Lower lobe of right lung (tissue), 2 donors: ENCODE results near the gene C1orf105. TPM values are rescaled to one million over a fixed set of nuclear protein-coding genes. Genes with fewer than 3 reads are reported as not detected.

ENCODE experiments used
- ATAC-seq, 2 donors: fragments of 200-7000 bp; cut with Tn5 transposase; one replicate each; pipeline ENCODE4 v1.9.1; 2020 to 2022; ENCODE audit warnings: mild to moderate bottlenecking in 2 of 2, moderate library complexity in 2 of 2
- DNase-seq: peaks from one replicate; pipeline ENCODE4 v3.0.0-alpha.2; 2020
- H3K27ac ChIP-seq: fragments of 200-600 bp; one replicate; pipeline ENCODE4 v1.8.0; 2022
- H3K27me3 ChIP-seq: fragments of 200-600 bp; one replicate; pipeline ENCODE4 v1.8.0; 2022; ENCODE audit warnings: low read depth
- H3K36me3 ChIP-seq: fragments of 200-600 bp; one replicate; pipeline ENCODE4 v1.8.0; 2022; ENCODE audit warnings: mild to moderate bottlenecking
- H3K4me1 ChIP-seq: fragments of 200-600 bp; one replicate; pipeline ENCODE4 v1.8.0; 2022
- H3K4me3 ChIP-seq: fragments of 200-600 bp; one replicate; pipeline ENCODE4 v1.8.0; 2022; ENCODE audit warnings: mild to moderate bottlenecking
- H3K9me3 ChIP-seq: fragments of 200-600 bp; one replicate; pipeline ENCODE4 v1.8.0; 2022
- CTCF ChIP-seq: fragments of 200-600 bp; IDR thresholded peaks from one replicate; pipeline ENCODE4 v1.8.0; 2022; ENCODE audit warnings: antibody characterized with exemption, mild to moderate bottlenecking
- intact Hi-C: fragments of 100-400 bp; cut with DNase I; formaldehyde crosslinking; loops from one replicate; pipeline ENCODE4 v1.11.0; 2022
- total RNA-seq: library from RNA; stranded (reverse); fragmentation: NEBNext Ultra II Directional; extraction: Animal tissue kit (Norgen Biotek cat#: 25700); gene quantifications from one replicate; pipeline ENCODE4 v1.2.1, GENCODE V29; 2021
- donor health status: DM: no; HTN: yes; CAD: no; lungs with severe emphysema.

Gene C1orf105
- total RNA-seq, 1 donor from 2014 or later: not detected

DNA sequence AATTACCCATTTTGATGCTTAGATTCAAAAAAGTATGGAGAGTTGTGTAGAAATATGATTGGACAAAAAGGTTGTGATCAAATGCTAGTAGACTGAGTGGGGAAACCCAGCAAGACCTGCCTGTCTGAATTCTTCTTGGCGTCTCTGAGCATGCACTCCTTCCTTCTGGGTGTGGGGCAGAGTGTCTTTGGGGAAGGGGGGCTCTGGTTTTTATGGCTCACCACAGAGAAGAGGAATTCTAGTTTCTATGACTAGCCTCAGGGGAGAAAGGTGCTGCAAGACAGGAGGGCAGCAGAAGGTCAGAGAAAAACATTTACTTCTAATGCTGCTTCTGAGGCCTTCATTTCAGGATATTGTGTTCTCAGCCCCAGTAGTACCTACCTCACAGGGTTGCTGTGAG is 57.3 kb downstream of the C1orf105 start:
- no peak overlapping the region for H3K4me3 ChIP-seq
- H3K36me3 ChIP-seq: no peaks in the 10 kb centered on the region
- intact Hi-C loops: no loop called here
- H3K9me3 ChIP-seq: no peaks in the 10 kb centered on the region
- H3K4me1 ChIP-seq: peaks cover 7% of the 10 kb centered on the region
- no peak for TF ChIP-seq CTCF
- DNase-seq: no peak
- no peaks in the 10 kb centered on the region for H3K27me3 ChIP-seq
- H3K27ac ChIP-seq: no peak overlapping the region
- no peak for ATAC-seq

DNA sequence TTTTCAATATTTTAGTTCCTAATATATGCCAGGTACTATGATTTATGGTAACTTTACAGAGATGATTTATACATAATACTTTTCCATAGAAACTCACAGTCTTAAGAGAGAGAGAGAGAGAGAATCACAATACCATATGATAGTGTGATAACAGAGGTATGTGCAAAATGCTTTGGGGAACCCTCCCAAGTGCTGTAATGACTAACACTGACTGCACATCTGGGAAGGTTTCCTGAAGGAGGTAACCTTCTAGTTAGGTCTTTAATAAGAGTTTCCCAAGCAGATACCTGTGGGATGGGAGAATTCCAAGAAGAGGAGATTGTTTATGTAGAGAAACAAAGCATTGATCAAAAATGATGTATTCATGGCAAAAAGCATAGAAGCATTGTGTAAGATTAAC is 58.0 kb downstream of the C1orf105 start:
- no peak for TF ChIP-seq CTCF
- ATAC-seq (no peak), DNase-seq (no peak)
- H3K4me3 ChIP-seq: no peak overlapping the region
- no peak overlapping the region for H3K27ac ChIP-seq
- no peaks in the 10 kb centered on the region for H3K9me3 ChIP-seq
- intact Hi-C loops: no loop called here
- no peaks in the 10 kb centered on the region for H3K27me3 ChIP-seq
- peaks cover 4% of the 10 kb centered on the region for H3K4me1 ChIP-seq
- no peaks in the 10 kb centered on the region for H3K36me3 ChIP-seq

GRCh38 chr1:172480431-172480830 is 59.9 kb downstream of the C1orf105 start:
- no peaks in the 10 kb centered on the region for H3K4me1 ChIP-seq
- H3K9me3 ChIP-seq: no peaks in the 10 kb centered on the region
- intact Hi-C loops: no loop called here
- no peak for TF ChIP-seq CTCF
- no peaks in the 10 kb centered on the region for H3K27me3 ChIP-seq
- no peaks in the 10 kb centered on the region for H3K36me3 ChIP-seq
- H3K27ac ChIP-seq: no peak overlapping the region
- H3K4me3 ChIP-seq: no peak overlapping the region
- DNase-seq (no peak), ATAC-seq (no peak)

- intact Hi-C loops: no loop called here
- ATAC-seq (no peak), DNase-seq (no peak)
- H3K4me1 ChIP-seq: no peaks in the 10 kb centered on the region
- no peak overlapping the region for H3K4me3 ChIP-seq
- H3K27ac ChIP-seq: no peak overlapping the region
- H3K36me3 ChIP-seq: no peaks in the 10 kb centered on the region
- TF ChIP-seq CTCF: no peak
- H3K9me3 ChIP-seq: no peaks in the 10 kb centered on the region
- H3K27me3 ChIP-seq: no peaks in the 10 kb centered on the region
Observed at GRCh38 chr1:172482044-172482443, 61.6 kb downstream of the C1orf105 start.

GRCh38 chr1:172483448-172483847 is 63.0 kb downstream of the C1orf105 start:
- DNase-seq (no peak), ATAC-seq (no peak)
- no peaks in the 10 kb centered on the region for H3K4me1 ChIP-seq
- H3K36me3 ChIP-seq: no peaks in the 10 kb centered on the region
- intact Hi-C loops: no loop called here
- no peak overlapping the region for H3K27ac ChIP-seq
- H3K9me3 ChIP-seq: no peaks in the 10 kb centered on the region
- H3K4me3 ChIP-seq: no peak overlapping the region
- no peak for TF ChIP-seq CTCF
- no peaks in the 10 kb centered on the region for H3K27me3 ChIP-seq

DNA sequence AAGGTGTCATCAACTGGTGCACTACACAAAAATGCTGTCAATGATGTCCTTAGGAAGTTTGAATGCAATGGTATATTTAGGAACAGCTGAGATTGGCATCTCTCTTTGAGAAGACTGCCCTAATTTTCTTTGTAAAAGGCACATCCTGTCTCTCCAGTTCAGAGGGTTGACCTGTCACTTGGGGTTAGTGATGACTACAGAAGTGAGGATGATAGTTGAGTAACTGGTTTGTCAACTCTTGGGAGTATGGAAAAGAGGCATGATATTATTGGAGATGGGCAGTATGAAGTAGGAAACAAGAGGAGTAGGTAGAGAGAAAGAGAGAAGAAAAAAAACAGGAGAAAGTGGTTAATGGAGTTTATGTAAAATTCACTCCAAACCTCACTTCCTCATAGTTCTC is 63.8 kb downstream of the C1orf105 start:
- intact Hi-C loops: no loop called here
- Histone ChIP-seq H3K9me3 (no peaks in the 10 kb centered on the region), H3K4me1 (no peaks in the 10 kb centered on the region), H3K27ac (no peak overlapping the region), H3K36me3 (no peaks in the 10 kb centered on the region), H3K4me3 (no peak overlapping the region), H3K27me3 (no peaks in the 10 kb centered on the region)
- no peak for TF ChIP-seq CTCF
- ATAC-seq (no peak), DNase-seq (no peak)
